Gastroesophageal sphincter (tissue), 4 donors: ENCODE measurements around the gene RPL28. TPM values are rescaled to one million over a fixed set of nuclear protein-coding genes. Genes with fewer than 3 reads are reported as not detected.

Experiments
- ATAC-seq: fragments of 150-250 bp; one replicate; pipeline ENCODE4 v1.9.1; 2016; ENCODE audit warnings: mild to moderate bottlenecking, moderate library complexity
- H3K27ac ChIP-seq, 4 donors: fragments of 200-600 bp; sonication (generic) in 3 of 4; 1 replicate in 3 of 4; 2 replicates in 1 of 4; pipeline ENCODE4 v1.5.1; 2016 to 2019
- H3K27me3 ChIP-seq: fragments of 200-600 bp; sonication (generic); one replicate; pipeline ENCODE4 v1.5.1; 2019
- H3K36me3 ChIP-seq, 2 donors: fragments of 200-600 bp; sonication (generic); one replicate each; pipeline ENCODE4 v1.5.1; 2019; ENCODE audit warnings: control low read depth in 1 of 2
- H3K4me1 ChIP-seq, 3 donors: fragments of 200-600 bp; sonication (generic); 1 replicate in 2 of 3; 2 replicates in 1 of 3; pipeline ENCODE4 v1.5.1; 2016 to 2019; ENCODE audit warnings: control low read depth in 2 of 3
- H3K4me3 ChIP-seq, 2 donors: fragments of 200-600 bp; sonication (generic); one replicate each; pipeline ENCODE4 v1.5.1; 2019; ENCODE audit warnings: mild to moderate bottlenecking in 1 of 2, moderate library complexity in 1 of 2
- H3K9me3 ChIP-seq, 3 donors: fragments of 200-600 bp; sonication (generic); one replicate each; pipeline ENCODE4 v1.5.1; 2017 to 2019; ENCODE audit warnings: control low read depth in 2 of 3
- EP300 ChIP-seq: sonication (generic); formaldehyde crosslinking; IDR thresholded peaks from one replicate; pipeline ENCODE4 v1.6.1; 2017; ENCODE audit warnings: antibody characterized with exemption, mild to moderate bottlenecking
- POLR2A ChIP-seq, 2 donors: fragments of 450-650 bp; IDR thresholded peaks; one replicate each; pipeline ENCODE4 v1.6.1; 2017; ENCODE audit warnings: antibody characterized with exemption in 2 of 2, mild to moderate bottlenecking in 2 of 2, moderate library complexity in 1 of 2
- POLR2AphosphoS5 ChIP-seq: sonication (generic); formaldehyde crosslinking; IDR thresholded peaks from one replicate; pipeline ENCODE4 v1.6.1; 2017; ENCODE audit warnings: antibody characterized with exemption
- WGBS, 2 donors: methylation state at CpG; one replicate each; pipeline ENCODE4 v1.1.5; 2018; ENCODE audit warnings: low coverage in 1 of 2; 5-methylcytosine and 5-hydroxymethylcytosine counted together
- total RNA-seq, 4 donors: library from RNA; depleted of rRNA; stranded (reverse); fragments of >200 nt; gene quantifications; one replicate each; pipeline ENCODE4 v1.1.0, GENCODE V29; 2016
- TF ChIP-seq, protein P1 (sequence below), 4 experiments: fragments of 200-600 bp in 2 of 4; fragments of 450-650 bp in 2 of 4; sonication (generic) in 1 of 4; IDR thresholded peaks; one replicate each; pipeline ENCODE4 v1.5.1; 2017 to 2019; ENCODE audit warnings: antibody characterized with exemption in 4 of 4, mild to moderate bottlenecking in 2 of 4, moderate library complexity in 2 of 4

RPL28 gene
- total RNA-seq, 4 donors from 2014 or later, result 174 to 282 (median 271) TPM

DNA sequence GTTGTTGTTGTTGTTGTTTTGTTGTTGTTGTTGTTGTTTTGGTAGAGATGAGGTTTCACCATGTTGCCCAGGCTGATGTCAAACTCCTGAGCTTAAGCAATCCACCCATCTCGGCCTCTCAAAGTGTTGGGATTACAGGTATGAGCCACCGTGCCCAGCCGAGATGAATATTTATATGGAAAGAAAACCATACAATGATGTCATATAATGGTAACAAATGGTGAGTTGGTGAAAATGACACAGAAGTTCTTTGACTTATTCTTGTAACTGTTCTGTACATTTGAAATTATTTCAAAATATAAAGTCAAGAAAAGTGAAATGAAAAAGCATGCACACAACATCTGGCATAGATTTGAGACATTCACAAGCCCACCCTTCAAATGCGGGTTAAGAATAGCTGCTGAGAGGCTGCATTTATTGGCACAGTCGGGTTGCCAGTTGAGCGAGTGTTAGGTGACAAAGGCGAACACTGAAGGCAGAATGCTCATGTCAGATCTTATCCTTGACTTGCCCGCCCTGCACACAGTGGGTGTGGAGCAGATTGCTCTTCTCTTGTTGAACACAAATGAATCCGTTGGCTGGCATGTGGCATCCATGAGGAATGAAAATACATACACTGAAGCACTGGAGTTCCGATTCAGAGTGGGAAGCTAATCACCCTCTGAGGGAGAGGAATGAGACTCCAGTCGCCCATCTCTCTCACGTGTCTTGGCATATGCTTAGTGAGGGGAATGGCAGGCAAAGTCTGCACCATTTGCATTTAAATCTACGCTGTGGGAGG is 37.7 kb downstream of the RPL28 start:
- TF ChIP-seq POLR2AphosphoS5 (no peak), EP300 (no peak), POLR2A (IDR thresholded peaks at IDR 0.05) (no peak)
- TF ChIP-seq, protein P1, sequence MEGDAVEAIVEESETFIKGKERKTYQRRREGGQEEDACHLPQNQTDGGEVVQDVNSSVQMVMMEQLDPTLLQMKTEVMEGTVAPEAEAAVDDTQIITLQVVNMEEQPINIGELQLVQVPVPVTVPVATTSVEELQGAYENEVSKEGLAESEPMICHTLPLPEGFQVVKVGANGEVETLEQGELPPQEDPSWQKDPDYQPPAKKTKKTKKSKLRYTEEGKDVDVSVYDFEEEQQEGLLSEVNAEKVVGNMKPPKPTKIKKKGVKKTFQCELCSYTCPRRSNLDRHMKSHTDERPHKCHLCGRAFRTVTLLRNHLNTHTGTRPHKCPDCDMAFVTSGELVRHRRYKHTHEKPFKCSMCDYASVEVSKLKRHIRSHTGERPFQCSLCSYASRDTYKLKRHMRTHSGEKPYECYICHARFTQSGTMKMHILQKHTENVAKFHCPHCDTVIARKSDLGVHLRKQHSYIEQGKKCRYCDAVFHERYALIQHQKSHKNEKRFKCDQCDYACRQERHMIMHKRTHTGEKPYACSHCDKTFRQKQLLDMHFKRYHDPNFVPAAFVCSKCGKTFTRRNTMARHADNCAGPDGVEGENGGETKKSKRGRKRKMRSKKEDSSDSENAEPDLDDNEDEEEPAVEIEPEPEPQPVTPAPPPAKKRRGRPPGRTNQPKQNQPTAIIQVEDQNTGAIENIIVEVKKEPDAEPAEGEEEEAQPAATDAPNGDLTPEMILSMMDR (IDR thresholded peaks at IDR 0.05), result no peak
- Histone ChIP-seq H3K27ac (no peak overlapping the region), H3K4me1 (no peaks in the 10 kb centered on the region), H3K9me3 (no peaks in the 10 kb centered on the region), H3K36me3 (no peaks in the 10 kb centered on the region), H3K4me3 (no peak overlapping the region), H3K27me3 (peaks cover 71% of the 10 kb centered on the region)
- no peak for ATAC-seq
- WGBS, 2 donors, result 55 to 58% methylated on average over 6 to 13 of the region's 13 CpGs

DNA sequence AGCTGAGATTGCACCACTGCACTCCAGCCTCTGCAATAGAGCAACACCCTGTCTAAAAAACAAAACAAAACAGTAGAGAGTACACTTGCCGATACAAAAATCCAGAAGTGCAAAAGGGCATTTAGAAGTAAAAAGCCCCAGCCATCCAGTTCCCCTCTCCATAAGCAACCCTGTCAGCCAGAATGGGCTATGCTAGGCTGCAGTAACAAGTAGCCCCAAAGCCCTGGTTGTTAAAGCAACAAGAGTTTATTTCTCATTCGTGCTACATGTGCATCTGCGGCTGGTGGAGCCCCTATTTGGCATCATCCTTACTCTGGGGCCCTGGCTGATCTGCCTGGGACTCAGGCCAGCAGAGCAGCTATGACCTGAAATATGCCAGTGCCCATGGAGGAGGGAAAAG is 38.8 kb downstream of the RPL28 start:
- no peak overlapping the region for H3K27ac ChIP-seq
- WGBS, 2 donors, result 82% methylated on average over 3 of the region's 3 CpGs; no CpG with 5 or more reads in 1 of the 2 donors
- TF ChIP-seq EP300 (no peak), POLR2A (IDR thresholded peaks at IDR 0.05) (no peak), POLR2AphosphoS5 (no peak)
- TF ChIP-seq, protein P1 (IDR thresholded peaks at IDR 0.05), result no peak

DNA sequence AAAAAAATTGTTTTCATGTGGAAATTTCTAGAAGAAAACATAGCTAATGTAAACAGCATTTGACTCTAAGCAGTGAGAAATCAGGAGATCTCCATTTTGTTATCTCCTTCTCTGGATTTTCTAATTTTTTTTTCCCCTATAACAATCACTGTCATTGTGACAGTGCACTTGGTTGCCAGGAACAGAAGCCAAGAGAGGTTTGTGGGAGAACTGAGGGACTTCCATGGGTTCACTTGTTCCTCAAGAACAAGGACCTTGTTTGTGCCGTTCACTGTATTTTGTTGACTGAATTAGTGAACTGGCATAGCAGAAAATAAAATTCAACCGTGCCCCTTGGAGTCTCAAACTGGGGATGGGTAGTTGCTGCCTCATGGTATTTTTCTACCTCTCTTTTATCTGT is 40.3 kb downstream of the RPL28 start:
- Histone ChIP-seq H3K27me3 (peaks cover 81% of the 10 kb centered on the region), H3K27ac (no peak overlapping the region), H3K4me3 (no peak overlapping the region), H3K36me3 (no peaks in the 10 kb centered on the region), H3K4me1 (no peaks in the 10 kb centered on the region), H3K9me3 (no peaks in the 10 kb centered on the region)
- no peak for TF ChIP-seq POLR2A (IDR thresholded peaks at IDR 0.05)
- no peak for TF ChIP-seq EP300
- no peak for TF ChIP-seq POLR2AphosphoS5
- TF ChIP-seq, protein P1 (IDR thresholded peaks at IDR 0.05), result no peak
- ATAC-seq, result no peak
- 66 to 75% methylated on average over 2 of the region's 2 CpGs for WGBS, 2 donors

More for the DNA sequence above, 38.8 kb downstream of the RPL28 start:
- H3K27me3 ChIP-seq, result peaks cover 73% of the 10 kb centered on the region
- H3K4me1 ChIP-seq, result no peaks in the 10 kb centered on the region
- no peak for ATAC-seq
- H3K9me3 ChIP-seq, result no peaks in the 10 kb centered on the region
- no peaks in the 10 kb centered on the region for H3K36me3 ChIP-seq
- no peak overlapping the region for H3K4me3 ChIP-seq

DNA sequence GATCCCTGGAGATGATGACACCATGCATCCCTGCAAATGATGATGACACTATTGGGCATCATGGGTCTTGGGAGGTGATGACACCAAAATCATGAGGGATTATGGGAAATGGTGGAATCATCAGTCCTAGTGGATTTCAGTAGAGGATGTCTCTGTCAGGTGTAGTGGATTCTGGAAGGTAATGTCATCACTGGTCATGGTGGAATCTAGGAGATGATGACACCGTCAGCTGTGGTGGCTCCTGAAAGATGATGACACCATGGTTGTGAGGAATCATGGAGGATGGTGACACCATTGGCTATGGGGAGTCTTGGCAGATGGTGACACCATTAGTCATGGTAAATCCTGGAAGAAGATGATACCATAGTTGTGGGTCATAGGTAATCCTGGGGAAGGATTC is 45.5 kb downstream of the RPL28 start:
- TF ChIP-seq POLR2A (IDR thresholded peaks at IDR 0.05), result no peak
- TF ChIP-seq EP300, result no peak
- TF ChIP-seq, protein P1 (IDR thresholded peaks at IDR 0.05), result no peak
- TF ChIP-seq POLR2AphosphoS5, result no peak
- no peaks in the 10 kb centered on the region for H3K36me3 ChIP-seq
- peaks cover 0 to 9% (median 0%) of the 10 kb centered on the region in 3 donors for H3K4me1 ChIP-seq
- ATAC-seq, result no peak
- peaks cover 87% of the 10 kb centered on the region for H3K27me3 ChIP-seq
- H3K27ac ChIP-seq, result no peak overlapping the region
- WGBS, 2 donors, result 100% methylated on average over 1 of the region's 1 CpG
- no peaks in the 10 kb centered on the region for H3K9me3 ChIP-seq
- no peak overlapping the region for H3K4me3 ChIP-seq
